Suprapubic skin (tissue), 4 donors: ENCODE results near the gene DAGLB. TPM values are rescaled to one million over a fixed set of nuclear protein-coding genes. Genes with fewer than 3 reads are reported as not detected.

Experiments used
- DNase-seq, 2 donors: peaks; one replicate each; pipeline ENCODE4 v3.0.0-alpha.2; 2019; ENCODE audit warnings: low spot score in 2 of 2
- H3K27ac ChIP-seq: fragments of 200-600 bp; sonication (generic); one replicate; pipeline ENCODE4 v1.5.1; 2019
- H3K27me3 ChIP-seq: fragments of 200-600 bp; sonication (generic); one replicate; pipeline ENCODE4 v1.5.1; 2019
- H3K36me3 ChIP-seq: fragments of 200-600 bp; sonication (generic); one replicate; pipeline ENCODE4 v1.5.1; 2019
- H3K4me1 ChIP-seq: fragments of 200-600 bp; sonication (generic); one replicate; pipeline ENCODE4 v1.5.1; 2019
- H3K4me3 ChIP-seq: fragments of 200-600 bp; sonication (generic); one replicate; pipeline ENCODE4 v1.5.1; 2019; ENCODE audit warnings: mild to moderate bottlenecking
- H3K9me3 ChIP-seq: fragments of 200-600 bp; sonication (generic); one replicate; pipeline ENCODE4 v1.5.1; 2019
- EP300 ChIP-seq: sonication (generic); formaldehyde crosslinking; IDR thresholded peaks from one replicate; pipeline ENCODE4 v1.6.1; 2017; ENCODE audit warnings: antibody characterized with exemption
- POLR2A ChIP-seq, 2 donors: fragments of 450-650 bp; IDR thresholded peaks; one replicate each; pipeline ENCODE4 v1.6.1; 2017; ENCODE audit warnings: antibody characterized with exemption in 2 of 2, mild to moderate bottlenecking in 2 of 2, moderate library complexity in 2 of 2
- POLR2AphosphoS5 ChIP-seq, 3 donors: sonication (generic); formaldehyde crosslinking; IDR thresholded peaks; one replicate each; pipeline ENCODE4 v1.6.1; 2017; ENCODE audit warnings: antibody characterized with exemption in 3 of 3
- WGBS: methylation state at CpG from one replicate; pipeline ENCODE4 v1.1.5; 2018; 5-methylcytosine and 5-hydroxymethylcytosine counted together
- total RNA-seq, 4 donors: library from RNA; depleted of rRNA; stranded (reverse); fragments of >200 nt; gene quantifications; one replicate each; pipeline ENCODE4 v1.1.0, GENCODE V29; 2016
- TF ChIP-seq, protein P1 (sequence below), 2 donors: fragments of 200-600 bp in 1 of 2; fragments of 450-650 bp in 1 of 2; sonication (generic) in 1 of 2; IDR thresholded peaks; one replicate each; pipeline ENCODE4 v1.5.1; 2016 to 2019; ENCODE audit warnings: antibody characterized with exemption in 2 of 2, mild to moderate bottlenecking in 1 of 2, moderate library complexity in 1 of 2

Gene DAGLB
- total RNA-seq, 4 donors from 2014 or later, result 19.0 to 61.2 (median 22.0) TPM

DNA sequence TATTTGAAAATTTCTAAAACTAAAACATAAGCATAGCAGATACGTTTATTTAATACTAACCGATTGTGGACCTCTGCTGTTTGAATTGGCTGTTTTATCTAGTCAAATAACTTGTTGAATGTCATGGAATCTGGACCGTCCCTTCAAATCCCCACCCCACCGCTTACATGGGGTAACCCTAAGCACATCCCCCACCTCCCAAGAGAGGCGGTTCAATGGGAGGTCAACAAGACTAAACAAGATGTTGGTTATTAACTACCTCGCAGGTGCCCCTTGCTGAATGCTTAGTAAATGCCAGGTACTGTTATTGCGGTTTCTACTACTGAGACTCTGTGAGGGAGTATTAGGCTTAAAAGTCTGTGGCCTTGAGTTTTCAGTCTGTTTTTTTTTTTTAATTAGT is 70.9 kb downstream of the DAGLB start:
- no peak for DNase-seq
- TF ChIP-seq POLR2AphosphoS5 (IDR thresholded peaks at IDR 0.05), result no peak
- TF ChIP-seq POLR2A (IDR thresholded peaks at IDR 0.05), result no peak
- TF ChIP-seq EP300, result no peak
- Histone ChIP-seq H3K4me3 (peak overlapping the region; percentile 83), H3K36me3 (peaks cover 10% of the 10 kb centered on the region), H3K9me3 (no peaks in the 10 kb centered on the region), H3K27ac (no peak overlapping the region), H3K27me3 (no peaks in the 10 kb centered on the region), H3K4me1 (peaks cover 61% of the 10 kb centered on the region)
- 46% methylated on average over 7 of the region's 7 CpGs for WGBS

DNA sequence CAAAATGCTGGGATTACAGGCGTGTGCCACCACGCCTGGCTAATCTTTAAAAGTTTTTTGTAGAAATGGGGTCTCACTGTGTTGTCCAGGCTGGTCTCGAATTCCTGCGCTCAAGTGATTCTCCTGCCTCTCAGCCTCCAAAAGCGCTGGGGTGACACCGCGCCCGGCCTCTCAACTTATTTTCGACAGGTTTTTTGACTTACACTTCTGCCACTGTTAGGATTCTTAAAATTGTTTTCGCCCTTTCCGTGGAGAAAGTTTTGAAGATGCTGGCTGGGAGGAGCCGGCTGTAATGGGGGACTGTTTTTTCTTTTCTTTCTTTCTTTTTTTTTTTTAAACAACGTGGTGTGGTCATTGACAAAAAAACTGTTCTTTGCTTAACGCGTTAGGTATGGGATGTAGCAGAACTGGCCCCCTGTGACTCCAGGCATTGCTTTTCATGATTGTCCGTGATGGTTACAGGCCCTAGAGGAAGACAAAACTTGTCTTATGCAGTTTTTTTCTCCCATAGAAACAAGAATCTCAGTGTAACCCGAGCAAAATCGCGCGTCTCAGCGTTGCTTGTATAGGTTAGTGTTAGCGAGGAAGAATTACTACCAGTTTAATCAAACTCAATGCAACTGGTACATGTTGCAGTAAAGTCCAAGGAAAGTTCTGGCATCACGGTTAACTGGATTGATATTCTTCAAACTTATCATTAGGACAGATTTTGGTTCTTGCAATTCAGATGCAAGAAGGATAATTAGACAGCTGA is 72.2 kb downstream of the DAGLB start:
- H3K36me3 ChIP-seq, result peaks cover 10% of the 10 kb centered on the region
- H3K4me3 ChIP-seq, result peak overlapping the region; percentile 83
- no peaks in the 10 kb centered on the region for H3K9me3 ChIP-seq
- WGBS, result 2% methylated on average over 23 of the region's 23 CpGs
- DNase-seq, result no peak
- H3K4me1 ChIP-seq, result peaks cover 55% of the 10 kb centered on the region
- peak overlapping the region; percentile 98 for H3K27ac ChIP-seq
- TF ChIP-seq POLR2A (IDR thresholded peaks at IDR 0.05) (no peak), POLR2AphosphoS5 (IDR thresholded peaks at IDR 0.05) (no peak), EP300 (no peak)
- TF ChIP-seq, protein P1, sequence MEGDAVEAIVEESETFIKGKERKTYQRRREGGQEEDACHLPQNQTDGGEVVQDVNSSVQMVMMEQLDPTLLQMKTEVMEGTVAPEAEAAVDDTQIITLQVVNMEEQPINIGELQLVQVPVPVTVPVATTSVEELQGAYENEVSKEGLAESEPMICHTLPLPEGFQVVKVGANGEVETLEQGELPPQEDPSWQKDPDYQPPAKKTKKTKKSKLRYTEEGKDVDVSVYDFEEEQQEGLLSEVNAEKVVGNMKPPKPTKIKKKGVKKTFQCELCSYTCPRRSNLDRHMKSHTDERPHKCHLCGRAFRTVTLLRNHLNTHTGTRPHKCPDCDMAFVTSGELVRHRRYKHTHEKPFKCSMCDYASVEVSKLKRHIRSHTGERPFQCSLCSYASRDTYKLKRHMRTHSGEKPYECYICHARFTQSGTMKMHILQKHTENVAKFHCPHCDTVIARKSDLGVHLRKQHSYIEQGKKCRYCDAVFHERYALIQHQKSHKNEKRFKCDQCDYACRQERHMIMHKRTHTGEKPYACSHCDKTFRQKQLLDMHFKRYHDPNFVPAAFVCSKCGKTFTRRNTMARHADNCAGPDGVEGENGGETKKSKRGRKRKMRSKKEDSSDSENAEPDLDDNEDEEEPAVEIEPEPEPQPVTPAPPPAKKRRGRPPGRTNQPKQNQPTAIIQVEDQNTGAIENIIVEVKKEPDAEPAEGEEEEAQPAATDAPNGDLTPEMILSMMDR (IDR thresholded peaks at IDR 0.05), result no peak
- no peaks in the 10 kb centered on the region for H3K27me3 ChIP-seq

DNA sequence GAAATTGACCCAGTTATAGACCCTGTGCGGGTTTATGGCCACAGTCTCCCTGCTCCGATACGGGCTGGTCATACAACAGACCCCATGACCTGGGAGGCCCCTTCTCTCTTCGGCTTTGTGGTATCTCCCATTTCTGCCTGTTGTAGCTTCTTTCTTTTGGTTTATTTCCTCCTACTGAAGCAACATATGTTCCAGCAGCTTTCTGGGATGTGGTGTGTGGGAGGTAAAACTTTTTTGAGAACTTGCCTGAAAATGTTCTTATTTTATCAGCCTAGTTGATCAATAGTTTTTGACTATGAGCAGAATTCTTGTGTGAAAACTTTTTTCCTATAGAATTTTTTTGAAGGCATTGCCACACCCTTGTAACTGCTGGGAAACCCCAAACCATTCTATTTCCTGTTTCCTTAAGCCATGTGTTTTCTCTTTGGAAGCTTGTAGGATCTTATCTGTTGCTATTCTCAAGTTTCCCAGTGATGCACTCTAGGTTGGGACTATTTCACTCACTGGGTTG is 80.0 kb downstream of the DAGLB start:
- DNase-seq, result no peak
- TF ChIP-seq POLR2A (IDR thresholded peaks at IDR 0.05) (no peak), POLR2AphosphoS5 (IDR thresholded peaks at IDR 0.05) (no peak), EP300 (no peak)
- TF ChIP-seq, protein P1 (IDR thresholded peaks at IDR 0.05), result no peak
- H3K9me3 ChIP-seq, result no peaks in the 10 kb centered on the region
- peak overlapping the region; percentile 60 for H3K27ac ChIP-seq
- no peak overlapping the region for H3K4me3 ChIP-seq
- no peaks in the 10 kb centered on the region for H3K27me3 ChIP-seq
- no peaks in the 10 kb centered on the region for H3K36me3 ChIP-seq
- peaks cover 14% of the 10 kb centered on the region for H3K4me1 ChIP-seq
- WGBS, result 49% methylated on average over 4 of the region's 4 CpGs

DNA sequence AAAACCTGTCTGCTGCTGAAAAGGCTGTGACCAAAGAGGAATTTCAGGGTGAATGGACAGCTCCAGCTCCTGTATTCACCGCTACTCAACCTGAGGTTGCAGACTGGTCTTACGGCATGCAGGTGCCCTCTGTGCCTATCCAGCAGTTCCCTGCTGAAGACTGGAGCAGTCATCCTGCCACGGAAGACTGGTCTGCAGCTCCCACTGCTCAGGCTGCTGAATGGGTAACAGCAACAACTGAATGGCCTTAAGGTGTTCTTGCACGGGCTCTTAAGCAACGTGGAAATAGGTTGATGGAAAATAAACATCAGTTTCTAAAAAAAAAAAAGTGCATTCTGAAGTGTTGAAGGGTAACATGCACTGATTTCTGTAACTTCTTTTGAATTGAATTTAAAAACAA is 82.3 kb downstream of the DAGLB start:
- Histone ChIP-seq H3K4me3 (no peak overlapping the region), H3K36me3 (no peaks in the 10 kb centered on the region), H3K4me1 (peaks cover 14% of the 10 kb centered on the region), H3K9me3 (no peaks in the 10 kb centered on the region), H3K27ac (no peak overlapping the region), H3K27me3 (no peaks in the 10 kb centered on the region)
- 79% methylated on average over 5 of the region's 5 CpGs for WGBS
- DNase-seq, result no peak
- TF ChIP-seq POLR2AphosphoS5 (IDR thresholded peaks at IDR 0.05) (no peak), POLR2A (IDR thresholded peaks at IDR 0.05) (no peak)
- TF ChIP-seq, protein P1 (IDR thresholded peaks at IDR 0.05), result no peak

DNA sequence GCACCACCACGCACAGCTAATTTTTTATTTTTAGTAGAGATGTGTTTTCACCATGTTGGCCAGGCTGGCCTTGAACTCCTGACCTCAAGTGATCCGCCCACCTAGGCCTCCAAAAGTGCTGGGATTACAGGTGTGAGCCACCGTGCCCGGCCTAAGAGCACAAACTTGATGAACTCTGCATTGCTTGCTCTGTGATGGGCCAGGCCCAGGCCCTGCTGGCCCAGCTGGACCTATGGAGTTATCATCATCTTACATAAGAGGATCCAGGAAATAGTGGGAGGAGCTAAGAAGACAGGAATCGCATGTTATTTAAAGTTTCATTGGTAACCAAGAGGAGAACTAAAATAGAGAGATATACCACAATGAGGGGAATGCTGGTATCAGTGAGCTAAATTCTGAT is 86.9 kb downstream of the DAGLB start:
- WGBS, result 80% methylated on average over 5 of the region's 5 CpGs
- TF ChIP-seq EP300 (no peak), POLR2AphosphoS5 (IDR thresholded peaks at IDR 0.05) (no peak)
- DNase-seq, result no peak
- Histone ChIP-seq H3K9me3 (no peaks in the 10 kb centered on the region), H3K27ac (no peak overlapping the region), H3K4me3 (no peak overlapping the region), H3K27me3 (no peaks in the 10 kb centered on the region), H3K36me3 (no peaks in the 10 kb centered on the region), H3K4me1 (no peaks in the 10 kb centered on the region)

DNA sequence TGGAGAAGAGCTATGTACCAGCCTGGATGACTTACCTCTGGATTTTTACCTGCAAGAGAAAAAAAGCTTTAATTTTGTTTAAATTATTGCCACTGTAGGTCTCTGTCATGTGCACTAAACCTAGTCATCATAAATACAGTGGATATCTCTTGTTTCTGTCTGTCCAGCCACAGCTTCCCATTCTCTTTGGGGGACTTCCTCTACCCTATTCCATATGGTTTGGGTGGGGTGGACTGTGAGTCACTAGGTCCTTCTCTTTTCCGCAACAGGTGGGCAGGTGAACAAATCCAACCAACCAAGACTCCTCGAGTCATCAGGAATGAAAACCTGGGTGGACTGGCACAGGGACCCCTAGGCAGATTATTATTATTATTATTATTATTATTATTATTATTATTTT is 88.0 kb downstream of the DAGLB start:
- Histone ChIP-seq H3K36me3 (no peaks in the 10 kb centered on the region), H3K4me1 (no peaks in the 10 kb centered on the region), H3K27me3 (no peaks in the 10 kb centered on the region), H3K4me3 (no peak overlapping the region), H3K9me3 (no peaks in the 10 kb centered on the region), H3K27ac (no peak overlapping the region)
- DNase-seq, result no peak
- TF ChIP-seq, protein P1 (IDR thresholded peaks at IDR 0.05), result no peak
- WGBS, result 75% methylated on average over 2 of the region's 2 CpGs

Other genes starting within 250 kb of the DAGLB start
- gene CYTH3, start 175.3 kb downstream of the DAGLB start, total RNA-seq, result 10 to 100 TPM; 29.8 to 55.7 (median 46.8) TPM
- 10 to 100 TPM; 10.4 to 20.4 (median 13.6) TPM for gene FAM220A, start 99.0 kb downstream of the DAGLB start, total RNA-seq
- 100 to 1,000 TPM; 217 to 293 (median 253) TPM for gene RAC1, start 73.4 kb downstream of the DAGLB start, total RNA-seq
- 10 to 100 TPM; 62.4 to 70.5 (median 68.9) TPM for gene KDELR2, start 36.2 kb upstream of the DAGLB start, total RNA-seq
- 1 to 10 TPM in 1 of 4 donors, under 1 TPM in 3; 0.16 to 1.0 (median 0.62) TPM for gene GRID2IP, start 103.5 kb upstream of the DAGLB start, total RNA-seq
- gene ZDHHC4, start 129.5 kb upstream of the DAGLB start, total RNA-seq, result 10 to 100 TPM; 22.2 to 37.3 (median 26.2) TPM
- gene INTS15, start 142.1 kb upstream of the DAGLB start, total RNA-seq, result 10 to 100 TPM; 28.4 to 47.9 (median 39.4) TPM
- 1 to 10 TPM; 1.6 to 4.6 (median 3.7) TPM for gene ZNF853, start 167.7 kb upstream of the DAGLB start, total RNA-seq
- gene ZNF316, start 189.4 kb upstream of the DAGLB start, total RNA-seq, result 10 to 100 TPM; 20.8 to 58.6 (median 30.6) TPM